Measurements from ENCODE around the gene PDE4B. TPM values are rescaled to one million over a fixed set of nuclear protein-coding genes. Genes with fewer than 3 reads are reported as not detected.

PDE4B gene
- total and polyA plus RNA-seq, 9 donors, result 1.7 to 8.2 (median 5.1) TPM

DNA sequence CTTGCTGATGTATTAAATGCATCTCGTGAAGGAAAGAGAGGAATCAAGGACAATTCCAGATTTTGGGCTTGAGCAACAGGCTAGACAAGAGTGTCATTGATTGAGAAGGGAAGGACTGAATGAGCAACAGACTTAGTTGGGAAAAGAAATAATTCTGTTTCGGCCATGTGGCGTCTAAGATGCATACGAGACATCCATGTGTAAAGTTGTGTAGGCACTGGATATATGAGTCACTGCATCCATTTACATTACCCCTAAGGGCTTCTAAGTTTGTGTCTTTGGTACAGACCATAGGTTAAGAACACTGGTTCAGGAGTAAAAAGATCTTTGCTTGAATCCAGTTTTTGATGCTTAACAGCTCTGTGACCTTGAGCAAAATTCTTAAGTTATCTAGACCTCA, 434.3 kb downstream of the PDE4B start:
- no peaks in the 10 kb centered on the region for H3K27me3 ChIP-seq
- 76 to 87% (median 82%) methylated on average over 4 of the region's 4 CpGs for WGBS, 3 donors
- no peak overlapping the region for H3K27ac ChIP-seq
- no peaks in the 10 kb centered on the region for H3K9me3 ChIP-seq
- no peaks in the 10 kb centered on the region for H3K36me3 ChIP-seq
- H3K4me3 ChIP-seq, result no peak overlapping the region
- no peaks in the 10 kb centered on the region for H3K4me1 ChIP-seq (ENCODE audit: insufficient read depth)
- TF ChIP-seq, protein P1, sequence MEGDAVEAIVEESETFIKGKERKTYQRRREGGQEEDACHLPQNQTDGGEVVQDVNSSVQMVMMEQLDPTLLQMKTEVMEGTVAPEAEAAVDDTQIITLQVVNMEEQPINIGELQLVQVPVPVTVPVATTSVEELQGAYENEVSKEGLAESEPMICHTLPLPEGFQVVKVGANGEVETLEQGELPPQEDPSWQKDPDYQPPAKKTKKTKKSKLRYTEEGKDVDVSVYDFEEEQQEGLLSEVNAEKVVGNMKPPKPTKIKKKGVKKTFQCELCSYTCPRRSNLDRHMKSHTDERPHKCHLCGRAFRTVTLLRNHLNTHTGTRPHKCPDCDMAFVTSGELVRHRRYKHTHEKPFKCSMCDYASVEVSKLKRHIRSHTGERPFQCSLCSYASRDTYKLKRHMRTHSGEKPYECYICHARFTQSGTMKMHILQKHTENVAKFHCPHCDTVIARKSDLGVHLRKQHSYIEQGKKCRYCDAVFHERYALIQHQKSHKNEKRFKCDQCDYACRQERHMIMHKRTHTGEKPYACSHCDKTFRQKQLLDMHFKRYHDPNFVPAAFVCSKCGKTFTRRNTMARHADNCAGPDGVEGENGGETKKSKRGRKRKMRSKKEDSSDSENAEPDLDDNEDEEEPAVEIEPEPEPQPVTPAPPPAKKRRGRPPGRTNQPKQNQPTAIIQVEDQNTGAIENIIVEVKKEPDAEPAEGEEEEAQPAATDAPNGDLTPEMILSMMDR (IDR thresholded peaks at IDR 0.05), result no peak
- intact Hi-C loops (cut with DNase I), result no loop called here
- DNase-seq, result no peak

DNA sequence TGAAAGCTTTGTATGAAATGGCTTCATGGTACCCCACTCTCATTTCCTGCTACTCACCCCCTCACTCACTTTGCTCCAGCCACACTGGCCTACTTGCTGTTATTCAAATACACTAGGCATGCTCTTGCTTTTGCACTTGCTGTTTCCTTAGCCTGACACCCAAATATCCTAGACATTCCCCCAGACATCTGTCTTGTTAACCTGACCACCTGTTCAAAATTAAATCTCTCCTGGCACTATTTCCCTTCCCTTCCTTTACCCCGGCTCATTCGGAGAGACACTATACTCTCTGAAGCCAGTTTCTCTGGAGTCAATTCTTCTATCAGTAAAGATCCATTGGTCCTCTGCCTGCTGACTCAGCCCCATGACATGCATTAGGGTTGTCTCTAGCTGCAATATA, 435.3 kb downstream of the PDE4B start:
- H3K4me1 ChIP-seq (ENCODE audit: insufficient read depth), result no peaks in the 10 kb centered on the region
- no peak overlapping the region for H3K4me3 ChIP-seq
- no peaks in the 10 kb centered on the region for H3K9me3 ChIP-seq
- intact Hi-C loops (cut with DNase I), result no loop called here
- TF ChIP-seq EP300 (IDR thresholded peaks at IDR 0.05), result no peak
- H3K36me3 ChIP-seq, result no peaks in the 10 kb centered on the region
- DNase-seq, result no peak
- 90 to 93% (median 92%) methylated on average over 2 of the region's 2 CpGs for WGBS, 3 donors
- H3K27me3 ChIP-seq, result no peaks in the 10 kb centered on the region
- no peak overlapping the region for H3K27ac ChIP-seq

DNA sequence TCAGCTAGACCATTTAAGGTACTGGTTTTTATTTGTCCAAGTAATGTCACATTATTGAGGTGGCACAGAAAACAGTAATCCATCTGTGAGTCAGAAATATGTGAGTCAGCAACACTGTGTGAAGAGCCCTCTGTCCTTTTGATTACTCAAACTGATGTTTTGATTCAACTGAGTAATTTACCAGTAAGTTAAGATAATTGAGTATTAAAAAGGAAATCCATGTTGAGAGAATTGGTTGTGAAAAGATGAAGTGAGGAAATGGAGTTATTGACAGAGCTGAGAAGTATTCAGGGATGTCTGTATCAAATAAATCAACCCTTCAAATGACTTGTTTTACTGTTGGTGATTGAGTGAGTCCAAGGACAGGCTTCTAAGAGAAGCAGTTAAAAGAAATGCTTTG, 438.5 kb downstream of the PDE4B start:
- no peak for DNase-seq
- H3K36me3 ChIP-seq, result no peaks in the 10 kb centered on the region
- TF ChIP-seq EP300 (IDR thresholded peaks at IDR 0.05) (no peak), POLR2A (IDR thresholded peaks at IDR 0.05) (no peak)
- TF ChIP-seq, protein P1 (IDR thresholded peaks at IDR 0.05), result no peak
- H3K4me3 ChIP-seq, result no peak overlapping the region
- H3K27ac ChIP-seq, result no peak overlapping the region
- no peaks in the 10 kb centered on the region for H3K9me3 ChIP-seq
- no peaks in the 10 kb centered on the region for H3K27me3 ChIP-seq
- no peaks in the 10 kb centered on the region for H3K4me1 ChIP-seq (ENCODE audit: insufficient read depth)
- intact Hi-C loops (cut with DNase I), result no loop called here

DNA sequence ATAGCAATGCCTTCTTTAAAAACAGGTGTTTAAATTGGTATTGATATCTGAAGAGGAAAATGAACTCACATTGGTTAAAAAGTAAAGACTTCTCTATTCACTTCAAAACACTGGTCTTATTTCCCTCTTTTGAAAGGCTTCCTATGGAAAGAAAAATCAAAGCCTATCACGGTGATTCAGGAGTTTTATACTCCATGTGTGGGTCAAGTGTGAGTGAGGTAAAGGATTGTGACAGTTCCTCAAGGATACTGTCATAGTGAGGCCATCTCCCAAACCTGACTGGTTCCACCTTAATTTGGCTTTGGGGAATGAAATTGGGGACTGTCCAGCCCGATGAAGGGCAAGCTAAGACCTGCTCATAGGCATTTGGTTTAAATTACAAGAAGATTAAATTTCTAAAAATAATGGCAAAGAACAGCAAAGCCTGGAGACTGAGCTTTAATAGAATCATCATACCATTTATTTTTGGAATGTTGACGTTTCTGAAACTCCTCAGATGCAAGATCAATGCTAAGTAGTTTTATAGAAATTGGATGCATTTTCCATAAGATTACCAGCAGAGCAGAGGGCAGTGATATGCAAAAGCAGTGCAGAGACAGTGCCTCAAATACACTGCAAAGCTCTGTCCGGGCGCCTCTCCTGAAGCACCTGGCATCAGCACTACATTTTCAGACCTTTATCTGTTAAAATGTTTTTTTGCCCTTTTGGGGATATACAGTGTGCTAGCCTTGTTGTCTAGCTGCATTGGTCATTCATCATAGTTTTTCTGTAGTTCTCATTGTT, 439.2 kb downstream of the PDE4B start:
- Histone ChIP-seq H3K9me3 (no peaks in the 10 kb centered on the region), H3K27ac (no peak overlapping the region), H3K4me3 (no peak overlapping the region), H3K27me3 (no peaks in the 10 kb centered on the region), H3K36me3 (no peaks in the 10 kb centered on the region), H3K4me1 (ENCODE audit: insufficient read depth) (no peaks in the 10 kb centered on the region)
- DNase-seq, result no peak
- TF ChIP-seq POLR2A (IDR thresholded peaks at IDR 0.05) (no peak), EP300 (IDR thresholded peaks at IDR 0.05) (no peak)
- TF ChIP-seq, protein P1 (IDR thresholded peaks at IDR 0.05), result no peak
- WGBS, 3 donors, result 56 to 64% (median 59%) methylated on average over 5 of the region's 5 CpGs
- intact Hi-C loops (cut with DNase I), result no loop called here

DNA sequence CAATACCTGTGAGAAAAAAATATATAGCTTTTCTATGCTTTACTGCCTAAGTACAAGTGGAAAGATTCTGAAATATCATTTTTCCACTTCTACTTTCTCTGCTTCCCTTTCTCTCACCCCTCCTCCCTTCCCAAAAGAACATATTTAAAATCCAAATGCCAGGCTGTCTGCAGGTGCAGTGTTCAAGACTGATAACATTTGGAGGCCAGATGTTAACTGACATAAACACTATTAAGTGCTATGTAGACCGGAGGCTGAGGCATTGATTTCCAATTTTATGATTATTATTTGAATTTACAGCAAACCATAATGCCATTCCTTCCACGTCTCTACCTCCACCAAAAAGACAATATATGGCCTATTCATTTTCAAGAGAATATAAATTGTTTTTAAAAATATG, 444.3 kb downstream of the PDE4B start:
- TF ChIP-seq POLR2A (IDR thresholded peaks at IDR 0.05), result no peak
- TF ChIP-seq, protein P1 (IDR thresholded peaks at IDR 0.05), result no peak
- no peak for DNase-seq
- intact Hi-C loops (cut with DNase I), result no loop called here
- H3K27ac ChIP-seq, result no peak overlapping the region
- 30 to 71% (median 63%) methylated on average over 2 of the region's 2 CpGs for WGBS, 3 donors
- no peaks in the 10 kb centered on the region for H3K9me3 ChIP-seq
- H3K27me3 ChIP-seq, result no peaks in the 10 kb centered on the region
- no peaks in the 10 kb centered on the region for H3K36me3 ChIP-seq
- H3K4me1 ChIP-seq (ENCODE audit: insufficient read depth), result no peaks in the 10 kb centered on the region
- H3K4me3 ChIP-seq, result no peak overlapping the region
